Right ventricle myocardium superior (tissue), 1 donor: ENCODE results near the gene LRR1. TPM values are rescaled to one million over a fixed set of nuclear protein-coding genes. Genes with fewer than 3 reads are reported as not detected.
"Not testable (repeated sequence)": the region's sequence is repeated elsewhere in the genome, so short reads cannot be mapped to it uniquely, and the experiment has no call there.

Source experiments
- ATAC-seq: fragments of 200-7000 bp; cut with Tn5 transposase; one replicate; pipeline ENCODE4 v1.9.1; 2020; ENCODE audit warnings: mild to moderate bottlenecking; ENCODE audit not compliant: poor library complexity
- DNase-seq: peaks from one replicate; pipeline ENCODE4 v3.0.0-alpha.2; 2020
- intact Hi-C: fragments of 100-400 bp; cut with DNase I; formaldehyde crosslinking; loops from one replicate; pipeline ENCODE4 v1.11.2; 2022
- total RNA-seq: library from RNA; stranded (reverse); fragmentation: NEBNext Ultra II Directional; extraction: Animal tissue kit (Norgen Biotek cat#: 25700); gene quantifications from one replicate; pipeline ENCODE4 v1.2.1, GENCODE V29; 2021
- donor health status: DM: no; HTN: yes; CAD: no; lungs with severe emphysema.

The LRR1 gene
- total RNA-seq, 1 donor from 2014 or later: 5.1 TPM

DNA sequence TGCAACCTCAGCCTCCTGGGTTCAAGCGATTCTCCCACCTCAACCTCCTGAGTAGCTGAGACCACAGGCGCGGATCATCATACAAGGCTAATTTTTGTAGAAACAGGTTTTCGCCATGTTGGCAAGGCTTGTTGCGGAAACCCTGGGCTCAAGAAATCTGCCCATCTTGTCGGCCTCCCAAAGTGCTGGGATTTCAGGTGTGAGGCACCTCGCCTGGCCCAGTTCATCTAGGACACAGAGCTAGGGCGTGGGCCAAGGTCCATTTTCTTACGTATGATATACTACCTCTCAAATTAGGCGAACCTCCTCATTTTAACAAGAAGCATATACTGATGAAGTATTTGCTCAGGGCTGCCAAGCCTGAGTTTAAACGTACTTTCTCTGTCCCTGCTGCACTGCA, 14.7 kb upstream of the LRR1 start:
- no peak for DNase-seq
- no peak for ATAC-seq
- intact Hi-C loops: no loop called here

DNA sequence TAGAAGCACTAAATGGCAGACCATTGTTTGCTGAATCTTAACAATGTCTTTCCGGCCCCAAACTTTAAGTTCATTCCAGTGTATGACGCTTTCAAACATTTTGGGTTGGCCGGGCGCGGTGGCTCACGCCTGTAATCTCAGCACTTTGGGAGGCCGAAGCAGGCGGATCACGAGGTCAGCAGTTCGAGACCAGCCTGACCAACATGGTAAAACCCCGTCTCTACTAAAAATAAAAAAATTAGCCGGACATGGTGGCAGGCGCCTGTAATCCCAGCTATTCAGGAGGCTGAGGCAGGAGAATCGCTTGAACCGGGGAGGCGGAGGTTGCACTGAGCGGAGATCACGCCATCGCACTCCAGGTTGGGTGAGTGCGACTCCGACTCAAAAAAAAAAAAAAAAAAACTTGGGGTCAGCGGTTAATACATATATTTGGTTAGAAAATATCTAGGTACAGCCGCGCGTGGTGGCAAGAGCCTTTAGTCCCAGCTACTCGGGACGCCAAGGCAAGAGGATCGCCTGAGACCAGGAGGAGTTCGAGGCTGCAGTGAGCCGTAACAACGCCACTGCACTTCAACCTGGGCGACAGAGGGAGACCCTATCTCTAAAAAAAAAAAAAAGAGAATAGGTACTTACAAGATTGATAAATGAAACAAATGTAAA, 13.6 kb upstream of the LRR1 start:
- intact Hi-C loops, DNase-seq, ATAC-seq: not testable (repeated sequence)

DNA sequence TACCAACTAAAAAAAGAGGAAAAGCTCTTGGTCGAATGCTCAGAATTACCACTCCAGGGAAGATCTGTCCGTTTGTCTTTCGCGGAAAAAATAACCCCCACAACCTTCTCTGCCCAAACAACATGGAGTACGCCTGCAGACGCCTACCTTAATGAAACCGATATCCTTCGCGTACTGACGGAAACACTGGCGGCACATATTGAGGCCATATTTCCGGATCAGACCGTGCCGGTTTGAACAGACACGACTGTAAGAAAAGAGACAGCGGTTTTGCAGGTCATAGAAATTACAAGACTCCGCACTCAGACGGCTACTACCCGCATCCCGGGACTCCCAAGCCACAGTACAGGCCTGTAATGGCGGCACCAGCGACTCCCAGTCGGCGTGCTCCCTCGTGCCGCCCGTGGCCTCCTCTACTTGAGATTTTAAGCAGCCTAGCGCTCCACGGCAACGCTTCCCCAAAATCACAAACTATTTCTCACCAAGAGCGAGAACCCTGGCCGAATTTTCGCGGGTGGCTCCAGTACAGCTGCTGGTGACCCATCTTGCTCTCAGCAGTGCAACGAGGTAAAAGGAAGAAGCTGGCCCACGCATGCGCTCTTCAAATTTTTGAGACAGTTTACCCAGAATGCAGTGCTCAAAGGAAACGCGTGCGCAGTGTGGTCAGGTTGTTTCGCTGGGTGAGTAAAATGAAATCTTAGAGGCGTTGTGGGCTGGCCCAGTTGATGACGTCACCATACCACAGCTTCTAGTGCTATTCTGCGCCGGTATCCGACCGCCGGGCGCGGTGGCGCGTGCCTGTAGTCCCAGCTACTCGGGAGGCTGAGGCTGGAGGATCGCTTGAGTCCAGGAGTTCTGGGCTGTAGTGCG, 12.7 kb upstream of the LRR1 start, which contains the start of gene RPS29:
TSS of gene RPS29 (minus strand) at position 578 of the 870 bp plus-strand sequence. CDS start at position 544, 34 bp downstream.
- ATAC-seq: peak; percentile 97
- DNase-seq: peak; percentile 98
- intact Hi-C loops: no loop called here

DNA sequence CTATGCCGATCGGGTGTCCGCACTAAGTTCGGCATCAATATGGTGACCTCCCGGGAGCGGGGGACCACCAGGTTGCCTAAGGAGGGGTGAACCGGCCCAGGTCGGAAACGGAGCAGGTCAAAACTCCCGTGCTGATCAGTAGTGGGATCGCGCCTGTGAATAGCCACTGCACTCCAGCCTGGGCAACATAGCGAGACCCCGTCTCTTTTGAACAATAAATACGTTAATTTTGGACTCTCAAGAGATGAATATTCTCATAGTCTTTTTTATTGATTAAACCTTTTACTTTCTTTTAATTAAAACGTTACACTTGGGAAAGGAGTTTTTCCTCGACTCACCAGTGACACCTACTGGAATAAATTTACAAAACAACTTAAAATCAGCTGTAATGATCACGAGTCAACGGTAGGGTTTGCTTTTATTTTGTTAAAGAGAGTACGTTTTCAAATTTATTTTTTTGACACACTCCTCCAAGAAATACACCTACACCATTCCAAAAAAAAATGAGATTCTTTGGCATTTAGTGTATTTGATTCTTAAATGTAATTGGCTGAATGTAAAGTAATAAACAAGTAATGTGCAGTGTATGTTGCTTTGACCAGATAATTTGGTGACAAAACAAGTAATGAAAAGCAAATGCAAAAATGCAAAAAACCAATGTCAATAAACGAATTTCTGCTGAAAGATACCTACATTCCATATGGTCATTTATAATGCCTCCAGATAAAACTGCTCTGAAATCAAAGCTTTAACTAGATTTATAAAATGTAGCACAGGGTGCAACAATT, 11.9 kb upstream of the LRR1 start:
- peak; percentile 52 for ATAC-seq
- peak; percentile 50 for DNase-seq
- intact Hi-C loops: no loop called here

DNA sequence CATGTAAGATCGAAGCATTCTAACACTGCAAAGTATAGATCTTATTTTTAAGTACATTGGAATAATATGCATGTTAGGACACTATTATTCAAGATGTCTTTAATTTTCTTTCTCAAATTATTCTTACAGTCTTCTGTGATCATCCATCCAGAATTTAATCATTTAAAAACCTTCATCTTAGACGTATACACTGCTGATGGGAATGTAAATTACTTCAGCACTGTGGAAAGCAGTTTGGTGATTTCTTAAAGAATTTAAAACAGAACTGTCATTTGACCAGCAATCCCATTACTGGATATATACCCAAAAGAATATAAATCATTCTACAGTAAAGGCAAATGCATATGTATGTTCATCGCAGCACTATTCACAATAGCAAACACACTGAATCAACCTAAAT, 9.4 kb upstream of the LRR1 start:
- ATAC-seq (no peak), DNase-seq (no peak)
- intact Hi-C loops: no loop called here

DNA sequence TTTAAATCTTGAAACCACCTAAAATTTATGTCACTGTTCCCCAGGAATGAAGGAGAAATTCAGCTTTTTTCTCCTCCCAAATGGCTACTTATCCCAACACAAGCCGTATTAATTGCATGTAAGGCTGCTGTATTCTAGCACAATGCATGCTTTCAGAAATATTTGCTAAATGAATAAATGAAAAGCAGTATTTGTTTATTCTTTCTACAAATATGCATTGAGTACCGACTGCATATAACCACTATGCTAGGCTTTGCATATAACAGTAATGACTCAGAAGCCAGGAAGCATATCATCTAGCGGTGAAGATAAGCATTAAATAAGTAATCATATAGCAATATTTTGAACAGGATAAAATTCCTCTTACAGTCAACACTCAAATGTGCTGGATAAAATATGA, 5.7 kb upstream of the LRR1 start:
- DNase-seq (no peak), ATAC-seq (no peak)
- intact Hi-C loops: no loop called here

DNA sequence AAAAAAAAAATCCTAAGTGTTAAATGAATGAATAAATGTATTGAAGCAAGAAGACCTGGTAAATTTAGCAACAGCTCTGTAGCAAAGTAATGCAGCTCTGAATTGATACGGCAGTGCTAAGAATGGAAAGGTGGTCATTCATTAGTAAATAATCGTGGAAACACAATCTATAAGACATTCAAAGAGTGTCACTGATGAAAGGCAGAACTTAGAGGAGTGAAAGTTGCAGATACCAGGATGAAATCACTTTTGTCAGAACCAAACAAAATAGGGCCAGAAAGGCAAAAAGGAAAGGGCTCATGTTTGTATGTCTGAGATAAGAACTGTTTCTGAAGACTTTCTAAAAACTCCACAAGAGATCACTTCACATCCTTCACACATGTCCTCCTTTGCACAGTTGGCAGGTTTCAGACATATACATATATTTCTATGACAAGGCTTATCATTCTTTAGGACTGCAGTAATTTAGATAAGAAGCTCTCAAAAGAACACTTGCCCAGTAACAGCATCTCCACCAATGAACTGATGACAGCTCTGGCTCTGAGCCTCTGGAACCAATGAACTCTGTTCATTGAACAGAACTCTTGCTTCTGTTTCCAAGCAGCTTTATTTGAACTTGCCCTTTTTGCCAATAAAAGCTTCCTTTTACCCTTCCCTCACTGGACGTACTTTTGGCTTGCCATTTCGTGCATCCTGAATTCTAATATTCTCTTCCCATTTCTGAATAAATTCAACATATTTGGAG, 4.2 kb upstream of the LRR1 start:
- DNase-seq (no peak), ATAC-seq (peak; percentile 29)
- intact Hi-C loops: no loop called here

DNA sequence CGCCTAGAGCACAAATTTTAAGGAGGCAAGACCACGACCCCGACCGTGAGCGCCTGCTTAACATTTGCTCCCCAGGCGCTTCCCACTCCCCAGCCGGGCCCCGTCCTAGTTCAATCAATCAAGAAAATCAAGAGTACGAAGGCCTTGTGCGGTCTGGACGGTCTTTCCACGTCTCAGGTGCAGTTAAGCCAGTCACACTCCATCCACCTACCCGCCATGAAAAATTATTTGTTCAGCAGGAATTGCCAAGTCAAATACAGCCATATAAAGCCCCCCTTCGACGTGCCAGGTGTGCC, 603 bp upstream of the LRR1 start:
- intact Hi-C loops: no loop called here
- peak; percentile 34 for ATAC-seq
- DNase-seq: no peak

DNA sequence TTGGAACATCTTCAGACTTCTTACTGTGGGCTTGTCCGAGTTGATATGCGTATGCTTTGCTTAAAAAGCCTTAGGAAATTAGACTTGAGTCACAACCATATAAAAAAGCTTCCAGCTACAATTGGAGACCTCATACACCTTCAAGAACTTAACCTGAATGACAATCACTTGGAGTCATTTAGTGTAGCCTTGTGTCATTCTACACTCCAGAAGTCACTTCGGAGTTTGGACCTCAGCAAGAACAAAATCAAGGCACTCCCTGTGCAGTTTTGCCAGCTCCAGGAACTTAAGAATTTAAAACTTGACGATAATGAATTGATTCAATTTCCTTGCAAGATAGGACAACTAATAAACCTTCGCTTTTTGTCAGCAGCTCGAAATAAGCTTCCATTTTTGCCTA, 8.8 kb downstream of the LRR1 start:
- no peak for DNase-seq
- intact Hi-C loops: no loop called here
- no peak for ATAC-seq

DNA sequence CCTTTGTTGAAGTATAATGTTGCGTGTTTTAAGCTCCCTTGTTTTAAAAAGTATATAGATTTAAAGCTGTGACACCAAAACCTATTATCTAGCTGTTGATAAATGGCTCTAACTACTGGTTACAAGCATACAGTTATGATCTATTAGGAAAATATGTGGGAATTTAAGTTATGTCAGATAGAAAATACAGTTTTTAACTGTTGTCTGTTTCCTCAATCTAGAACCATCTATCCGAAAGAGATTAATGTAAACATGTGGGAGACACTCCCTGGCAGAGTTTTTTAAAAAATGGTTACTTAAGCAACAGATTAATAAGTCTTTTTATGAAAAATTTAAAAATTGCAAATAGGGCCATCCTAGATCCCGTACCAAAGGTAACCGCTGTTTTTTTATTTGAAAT, 13.5 kb downstream of the LRR1 start:
- DNase-seq (no peak), ATAC-seq (no peak)
- intact Hi-C loops: no loop called here

DNA sequence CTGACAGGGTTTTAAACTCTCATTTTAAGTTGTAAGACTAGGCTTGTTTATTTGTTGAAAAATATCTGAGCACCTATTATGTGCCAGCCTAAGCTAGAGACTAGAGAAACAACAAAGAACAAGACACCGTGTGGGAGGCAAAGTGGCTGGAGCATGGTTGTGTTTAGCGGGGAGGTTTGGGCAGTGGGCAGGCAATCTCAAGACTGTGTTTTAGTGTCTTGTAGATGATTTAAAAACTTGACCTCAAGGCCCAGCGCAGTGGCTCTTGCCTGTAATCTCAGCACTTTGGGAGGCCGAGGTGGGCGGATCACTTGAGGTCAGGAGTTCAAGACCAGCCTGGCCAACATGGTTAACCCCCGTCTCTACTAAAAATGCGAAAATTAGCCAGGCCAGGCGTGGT, 13.9 kb downstream of the LRR1 start:
- no peak for ATAC-seq
- intact Hi-C loops: no loop called here
- peak; percentile 4 for DNase-seq

DNA sequence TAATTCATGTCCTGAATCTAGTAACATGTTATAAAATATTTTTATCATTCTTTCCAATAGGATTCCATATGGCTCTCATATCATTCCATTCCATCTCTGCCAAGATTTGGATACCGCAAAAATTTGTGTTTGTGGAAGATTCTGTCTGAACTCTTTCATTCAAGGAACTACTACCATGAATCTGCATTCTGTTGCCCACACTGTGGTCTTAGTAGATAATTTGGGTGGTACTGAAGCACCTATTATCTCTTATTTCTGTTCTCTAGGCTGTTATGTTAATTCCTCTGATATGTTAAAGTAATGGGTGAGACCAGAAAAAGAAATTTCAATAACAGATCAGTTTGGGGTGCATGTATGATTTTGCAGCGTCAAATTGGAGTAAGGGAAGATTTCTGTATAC, 15.5 kb downstream of the LRR1 start:
- intact Hi-C loops: no loop called here
- ATAC-seq: no peak
- DNase-seq: no peak

DNA sequence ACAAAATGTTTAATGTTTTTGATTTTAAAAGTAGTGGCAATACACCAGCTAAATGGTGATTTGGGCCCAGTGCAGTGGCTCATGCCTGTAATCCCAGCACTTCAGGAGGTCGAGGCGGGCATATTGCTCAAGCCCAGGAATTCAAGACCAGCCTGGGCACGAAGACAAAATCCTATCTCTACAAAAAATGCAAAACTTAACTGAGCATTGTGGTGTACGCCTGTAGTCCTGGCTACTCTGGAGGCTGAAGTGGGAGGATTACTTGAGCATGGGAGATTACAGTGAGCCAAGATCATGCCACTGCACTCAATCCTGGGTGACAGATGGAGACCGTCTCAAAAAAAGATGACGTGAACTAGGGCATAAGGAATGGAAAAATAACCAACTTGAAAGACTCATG, 17.0 kb downstream of the LRR1 start:
- ATAC-seq (no peak), DNase-seq (no peak)
- intact Hi-C loops: no loop called here

DNA sequence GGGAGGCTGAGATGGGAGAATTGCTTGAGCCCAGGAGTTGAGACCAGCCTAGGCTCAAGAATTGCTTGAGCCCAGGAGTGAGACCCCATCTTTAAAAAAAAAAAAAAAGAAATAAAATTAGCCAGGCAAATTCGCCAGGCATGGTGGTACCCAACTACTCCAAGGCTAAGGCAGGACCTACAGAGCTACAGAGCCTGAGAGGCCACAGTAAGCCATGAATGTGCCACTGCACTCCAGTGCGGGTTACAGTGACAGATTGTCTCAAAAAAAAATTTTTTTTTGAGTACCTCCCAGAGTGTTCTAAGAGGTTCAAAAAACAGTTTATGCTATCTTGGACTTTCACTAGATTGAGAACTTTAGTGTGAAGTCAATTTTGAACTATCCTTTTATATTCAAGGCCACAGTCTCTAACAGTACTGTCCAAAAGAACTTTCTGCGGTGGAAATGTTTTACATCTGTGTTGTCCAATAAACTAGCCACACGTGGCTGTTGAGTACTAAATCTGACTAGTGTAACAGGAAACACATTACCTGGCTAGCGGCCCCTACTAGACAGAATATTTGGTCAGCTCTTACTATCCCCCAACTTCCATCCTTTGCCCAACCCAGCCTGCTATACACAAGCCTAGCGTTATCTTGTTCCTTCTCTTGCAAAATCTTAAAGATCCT, 19.2 kb downstream of the LRR1 start:
- DNase-seq (no peak), ATAC-seq (no peak)
- intact Hi-C loops: no loop called here

DNA sequence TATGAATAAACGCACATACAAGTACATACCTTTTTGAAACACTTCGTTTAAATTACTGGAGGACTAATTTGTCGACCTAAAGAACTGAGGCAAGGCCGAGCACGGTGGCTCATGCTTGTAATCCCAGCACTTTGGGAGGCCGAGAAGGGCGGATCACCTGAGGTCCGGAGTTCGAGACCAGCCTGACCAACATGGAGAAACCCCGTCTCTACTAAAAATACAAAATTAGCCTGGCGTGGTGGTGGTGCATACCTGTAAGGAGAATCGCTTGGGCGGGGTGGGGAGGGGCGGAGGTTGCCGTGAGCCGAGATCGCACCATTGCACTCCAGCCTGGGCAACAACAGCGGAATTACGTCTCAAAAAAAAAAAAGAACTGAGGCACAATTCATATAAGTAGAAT, 20.5 kb downstream of the LRR1 start:
- ATAC-seq, intact Hi-C loops, DNase-seq: not testable (repeated sequence)

DNA sequence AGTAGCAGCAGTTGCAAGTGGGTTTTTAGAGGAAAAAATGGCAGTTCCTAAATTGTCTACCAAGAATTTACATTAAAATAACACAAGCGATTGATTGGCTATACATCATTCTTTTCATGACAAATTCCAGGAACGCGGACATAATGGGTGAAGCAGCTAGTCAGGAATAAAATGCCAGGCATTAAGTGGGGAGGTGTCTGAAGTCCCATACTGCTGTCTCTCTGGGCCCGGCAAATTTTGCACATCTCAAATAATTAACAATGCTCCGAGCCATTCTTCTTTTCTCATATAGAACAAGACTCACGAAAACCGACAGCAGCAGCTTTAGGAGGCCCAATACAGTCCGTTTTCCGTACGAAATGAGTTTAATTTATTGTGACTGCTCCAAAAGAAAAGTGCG, 21.0 kb downstream of the LRR1 start:
- DNase-seq: no peak
- no peak for ATAC-seq
- intact Hi-C loops: no loop called here

DNA sequence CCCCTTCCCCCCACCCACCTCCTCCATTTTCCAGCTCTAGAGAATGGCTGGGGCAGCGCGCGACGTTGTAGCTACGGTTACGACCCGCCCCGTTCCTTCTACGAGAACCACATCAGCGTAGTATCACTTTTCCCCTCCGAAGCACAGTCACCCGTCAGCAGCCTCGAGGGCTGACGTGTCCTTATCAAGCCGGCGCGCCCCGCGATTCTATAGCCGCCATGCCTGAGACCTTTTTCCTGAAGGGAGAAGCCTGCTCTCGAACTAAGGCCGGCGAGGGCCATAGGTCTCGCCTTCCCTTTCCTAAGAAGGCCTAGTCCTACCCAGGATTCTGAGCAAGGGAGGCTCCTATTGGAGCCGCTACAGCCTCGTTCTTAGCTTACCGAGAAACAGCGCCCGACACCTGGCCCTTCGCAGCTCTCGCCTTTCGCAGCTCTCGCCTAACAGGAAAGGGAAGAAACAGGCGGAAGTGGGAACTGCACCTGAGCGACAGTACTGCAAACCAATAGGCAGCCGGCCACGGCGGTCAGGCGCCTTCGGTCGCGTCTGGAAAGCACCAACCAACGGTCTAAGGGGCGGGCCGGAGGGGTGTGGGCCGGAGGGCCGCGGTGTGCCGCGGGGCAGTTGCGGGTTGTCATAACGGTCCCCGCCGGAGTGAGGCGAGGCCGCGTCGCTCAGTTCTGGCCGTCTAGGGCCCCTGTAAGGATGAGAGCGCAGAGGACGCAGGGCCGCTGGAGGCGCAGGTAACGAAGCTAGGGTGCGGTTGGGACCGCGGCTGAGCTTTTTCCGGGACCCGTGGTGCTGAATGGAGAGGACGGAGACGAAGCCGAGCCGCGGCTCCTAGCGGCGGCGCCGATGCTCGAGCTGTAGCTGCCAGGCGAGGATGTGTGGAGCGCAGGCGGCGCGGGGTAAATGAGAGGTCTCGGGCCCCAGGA, 21.7 kb downstream of the LRR1 start, which contains the start of the genes MGAT2 and RPL36AL:
TSS of gene MGAT2 (plus strand) at position 618 of the 932 bp plus-strand sequence. CDS start 470 bp downstream, outside the sequence.
TSS of gene RPL36AL (minus strand) at position 445 of the 932 bp plus-strand sequence. CDS start 1,522 bp downstream, outside the sequence.
- ATAC-seq: peak; percentile 99
- DNase-seq: peak; percentile 98
- intact Hi-C loops: no loop called here
